ENCODE results near the gene GTF2F2. TPM values are rescaled to one million over a fixed set of nuclear protein-coding genes. Genes with fewer than 3 reads are reported as not detected.
"Not testable (repeated sequence)": the region's sequence is repeated elsewhere in the genome, so short reads cannot be mapped to it uniquely, and the experiment has no call there.

Gene GTF2F2
- total RNA-seq, 2 experiments from 2014 or later = 15.3 to 15.5 TPM

GRCh38 chr13:45238945-45239795 is 118.9 kb downstream of the GTF2F2 start:
- ChIA-PET CTCF (interaction anchor here (0.7 kb wide), 1 partner anchor 161 kb away, joined by 6 read pairs; no protein-coding TSS in a partner anchor), POLR2A (no interaction called here)
- no peak for DNase-seq

GRCh38 chr13:45240143-45240542 is 119.8 kb downstream of the GTF2F2 start:
- no peaks in the 10 kb centered on the region for H3K36me3 Mint-ChIP-seq (ENCODE audit: low read depth)
- no peak overlapping the region for H3K27ac Mint-ChIP-seq
- POLR2A ChIA-PET = no interaction called here
- no peaks in the 10 kb centered on the region for H3K9me3 Mint-ChIP-seq
- no peaks in the 10 kb centered on the region for H3K27me3 Mint-ChIP-seq
- H3K4me3 Mint-ChIP-seq = no peak overlapping the region
- CTCF ChIA-PET = interaction anchor here (0.6 to 0.7 kb wide), 2 partner anchors 48 to 160 kb away, joined by 3 to 6 read pairs; no protein-coding TSS in a partner anchor
- no peak for DNase-seq
- H3K4me1 Mint-ChIP-seq = no peaks in the 10 kb centered on the region

More at GRCh38 chr13:45238945-45239795, 118.9 kb downstream of the GTF2F2 start:
- Mint-ChIP-seq H3K4me3 (no peak overlapping the region), H3K9me3 (no peaks in the 10 kb centered on the region), H3K4me1 (no peaks in the 10 kb centered on the region), H3K27me3 (no peaks in the 10 kb centered on the region), H3K27ac (no peak overlapping the region), H3K36me3 (ENCODE audit: low read depth) (no peaks in the 10 kb centered on the region)

- Mint-ChIP-seq H3K36me3 (ENCODE audit: low read depth) (no peaks in the 10 kb centered on the region), H3K9me3 (no peaks in the 10 kb centered on the region), H3K27me3 (no peaks in the 10 kb centered on the region), H3K4me3 (no peak overlapping the region), H3K27ac (no peak overlapping the region), H3K4me1 (no peaks in the 10 kb centered on the region)
- ChIA-PET POLR2A (interaction anchor here (1.3 kb wide), 1 partner anchor 252 kb away, joined by 3 read pairs; the partner anchor contains the start of genes GPALPP1 and NUFIP1), CTCF (no interaction called here)
- DNase-seq = no peak
Observed at GRCh38 chr13:45242070-45242469, 121.8 kb downstream of the GTF2F2 start.

- CTCF ChIA-PET = no interaction called here
- Mint-ChIP-seq H3K4me1 (no peaks in the 10 kb centered on the region), H3K27me3 (no peaks in the 10 kb centered on the region), H3K4me3 (no peak overlapping the region), H3K9me3 (no peaks in the 10 kb centered on the region), H3K27ac (no peak overlapping the region), H3K36me3 (ENCODE audit: low read depth) (no peaks in the 10 kb centered on the region)
- POLR2A ChIA-PET = interaction anchor here (1.3 kb wide), 1 partner anchor 253 kb away, joined by 3 read pairs; the partner anchor contains the start of genes GPALPP1 and NUFIP1
- DNase-seq = no peak
Observed at GRCh38 chr13:45242524-45242923, 122.2 kb downstream of the GTF2F2 start.

GRCh38 chr13:45243077-45243476 is 122.8 kb downstream of the GTF2F2 start:
- no peaks in the 10 kb centered on the region for H3K27me3 Mint-ChIP-seq
- H3K36me3 Mint-ChIP-seq (ENCODE audit: low read depth) = no peaks in the 10 kb centered on the region
- DNase-seq = no peak
- ChIA-PET POLR2A (no interaction called here), CTCF (no interaction called here)
- no peak overlapping the region for H3K4me3 Mint-ChIP-seq
- no peaks in the 10 kb centered on the region for H3K4me1 Mint-ChIP-seq
- no peaks in the 10 kb centered on the region for H3K9me3 Mint-ChIP-seq
- no peak overlapping the region for H3K27ac Mint-ChIP-seq

- H3K4me1 Mint-ChIP-seq; H3K27ac Mint-ChIP-seq; H3K4me3 Mint-ChIP-seq; H3K36me3 Mint-ChIP-seq (ENCODE audit: low read depth); H3K27me3 Mint-ChIP-seq; POLR2A ChIA-PET; H3K9me3 Mint-ChIP-seq; DNase-seq: not testable (repeated sequence)
- CTCF ChIA-PET = interaction anchor here (1.0 kb wide), 1 partner anchor 18 kb away, joined by 3 read pairs; no protein-coding TSS in a partner anchor
Observed at GRCh38 chr13:45244736-45245135, 124.4 kb downstream of the GTF2F2 start.

GRCh38 chr13:45249662-45250061 is 129.4 kb downstream of the GTF2F2 start:
- Mint-ChIP-seq H3K4me3 (no peak overlapping the region), H3K27ac (no peak overlapping the region), H3K4me1 (no peaks in the 10 kb centered on the region), H3K9me3 (no peaks in the 10 kb centered on the region), H3K27me3 (no peaks in the 10 kb centered on the region), H3K36me3 (ENCODE audit: low read depth) (peaks cover 7% of the 10 kb centered on the region)
- POLR2A ChIA-PET = no interaction called here
- DNase-seq = no peak
- CTCF ChIA-PET = interaction anchor here (0.6 to 0.7 kb wide), 2 partner anchors 106 to 186 kb away, joined by 3 read pairs; no protein-coding TSS in a partner anchor

- Mint-ChIP-seq H3K4me3 (no peak overlapping the region), H3K4me1 (peaks cover 23% of the 10 kb centered on the region), H3K36me3 (ENCODE audit: low read depth) (peaks cover 11% of the 10 kb centered on the region), H3K27me3 (no peaks in the 10 kb centered on the region), H3K9me3 (no peaks in the 10 kb centered on the region), H3K27ac (no peak overlapping the region)
- CTCF ChIA-PET = no interaction called here
- DNase-seq = no peak
- POLR2A ChIA-PET = no interaction called here
Observed at GRCh38 chr13:45254396-45254795, 134.1 kb downstream of the GTF2F2 start.

GRCh38 chr13:45255247-45255987 is 135.1 kb downstream of the GTF2F2 start:
- Mint-ChIP-seq H3K9me3 (no peaks in the 10 kb centered on the region), H3K27me3 (no peaks in the 10 kb centered on the region), H3K4me1 (peaks cover 23% of the 10 kb centered on the region), H3K36me3 (ENCODE audit: low read depth) (peaks cover 11% of the 10 kb centered on the region), H3K27ac (no peak overlapping the region), H3K4me3 (no peak overlapping the region)
- no peak for DNase-seq
- CTCF ChIA-PET = no interaction called here
- POLR2A ChIA-PET = interaction anchor here (0.6 kb wide), 1 partner anchor 802 kb away, joined by 3 read pairs; no protein-coding TSS in a partner anchor

GRCh38 chr13:45256254-45256653 is 135.9 kb downstream of the GTF2F2 start:
- Mint-ChIP-seq H3K27ac (no peak overlapping the region), H3K9me3 (no peaks in the 10 kb centered on the region), H3K4me1 (peaks cover 23% of the 10 kb centered on the region), H3K36me3 (ENCODE audit: low read depth) (peaks cover 11% of the 10 kb centered on the region), H3K4me3 (no peak overlapping the region), H3K27me3 (no peaks in the 10 kb centered on the region)
- DNase-seq = no peak
- ChIA-PET CTCF (no interaction called here), POLR2A (interaction anchor here (0.6 to 0.8 kb wide), 2 partner anchors 9 to 801 kb away, joined by 3 read pairs; no protein-coding TSS in a partner anchor)

GRCh38 chr13:45257638-45258333 is 137.5 kb downstream of the GTF2F2 start:
- ChIA-PET POLR2A (no interaction called here), CTCF (interaction anchor here (0.6 kb wide), 1 partner anchor 175 kb away, joined by 4 read pairs; no protein-coding TSS in a partner anchor)
- Mint-ChIP-seq H3K4me3 (no peak overlapping the region), H3K27ac (peak overlapping the region; percentile 50), H3K27me3 (no peaks in the 10 kb centered on the region), H3K4me1 (peaks cover 23% of the 10 kb centered on the region), H3K9me3 (no peaks in the 10 kb centered on the region), H3K36me3 (ENCODE audit: low read depth) (peaks cover 11% of the 10 kb centered on the region)
- no peak for DNase-seq

GRCh38 chr13:45258334-45258675 is 138.0 kb downstream of the GTF2F2 start:
- CTCF ChIA-PET = no interaction called here

GRCh38 chr13:45267215-45267614 is 146.9 kb downstream of the GTF2F2 start:
- H3K4me1 Mint-ChIP-seq = no peaks in the 10 kb centered on the region
- no peaks in the 10 kb centered on the region for H3K9me3 Mint-ChIP-seq
- ChIA-PET POLR2A (no interaction called here), CTCF (interaction anchor here (0.7 kb wide), 1 partner anchor 150 kb away, joined by 3 read pairs; no protein-coding TSS in a partner anchor)
- H3K27ac Mint-ChIP-seq = no peak overlapping the region
- H3K27me3 Mint-ChIP-seq = no peaks in the 10 kb centered on the region
- no peak for DNase-seq
- H3K4me3 Mint-ChIP-seq = no peak overlapping the region
- peaks cover 2% of the 10 kb centered on the region for H3K36me3 Mint-ChIP-seq (ENCODE audit: low read depth)

More at GRCh38 chr13:45258334-45258675, 138.0 kb downstream of the GTF2F2 start:
- Mint-ChIP-seq H3K27me3 (no peaks in the 10 kb centered on the region), H3K27ac (peak overlapping the region; percentile 50), H3K4me3 (no peak overlapping the region), H3K4me1 (peaks cover 23% of the 10 kb centered on the region), H3K36me3 (ENCODE audit: low read depth) (peaks cover 11% of the 10 kb centered on the region), H3K9me3 (no peaks in the 10 kb centered on the region)
- POLR2A ChIA-PET = no interaction called here
- DNase-seq = no peak

Measured in activated CD4-positive, alpha-beta memory T cell treated with anti-CD3 and anti-CD28 coated beads, Interleukin-2, amount 10 ng/mL, durations not matched to agents 7 days and 5 days (primary cell).